HG03280 (cell line): ENCODE measurements around the gene SDK2.

Experiments used
- ATAC-seq: cut with Tn5 transposase; IDR thresholded peaks from one replicate; pipeline ENCODE4 v1.9.1; 2021; ENCODE audit warnings: mild to moderate bottlenecking, moderate library complexity; ENCODE audit not compliant: unreplicated experiment

Gene SDK2

DNA sequence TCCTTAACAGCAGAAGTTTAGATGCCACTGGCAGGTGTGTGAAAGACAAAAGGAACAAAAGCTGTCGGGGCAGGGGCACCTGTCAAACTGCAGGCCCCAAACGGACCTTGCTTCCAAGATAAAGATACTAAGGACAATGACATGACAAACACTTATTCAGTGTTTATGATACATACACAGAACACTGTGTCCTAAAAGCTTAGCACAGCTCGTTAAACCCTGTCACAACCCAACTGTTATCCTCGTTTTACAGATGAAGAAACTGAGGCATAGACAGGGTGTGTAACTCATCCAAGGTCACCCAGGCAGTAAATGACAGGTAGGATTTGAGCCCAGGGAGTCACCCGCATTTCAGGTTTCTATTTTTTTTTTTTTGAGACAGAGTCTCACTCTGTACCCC is 9.6 kb downstream of the SDK2 start:
- ATAC-seq: no peak

DNA sequence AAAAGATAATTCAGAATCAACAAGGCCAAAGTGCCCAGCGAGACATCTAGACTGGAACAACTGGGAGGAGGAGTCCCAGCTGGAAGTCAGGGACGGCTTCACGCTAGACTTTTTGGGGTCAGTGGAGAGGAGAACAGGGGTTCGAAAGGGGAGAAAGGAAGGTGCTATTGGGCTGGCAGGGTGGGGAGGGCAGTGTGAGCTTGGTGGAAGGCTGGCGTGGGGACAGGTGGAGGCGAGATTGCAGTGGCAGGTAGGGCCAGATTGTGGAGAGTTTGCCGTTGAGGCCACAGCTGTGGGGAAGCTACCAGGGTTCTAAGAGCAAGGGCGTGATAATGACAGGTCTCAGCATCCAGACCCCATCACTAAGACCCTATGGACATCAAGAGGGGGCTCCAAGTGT is 10.5 kb downstream of the SDK2 start:
- no peak for ATAC-seq

DNA sequence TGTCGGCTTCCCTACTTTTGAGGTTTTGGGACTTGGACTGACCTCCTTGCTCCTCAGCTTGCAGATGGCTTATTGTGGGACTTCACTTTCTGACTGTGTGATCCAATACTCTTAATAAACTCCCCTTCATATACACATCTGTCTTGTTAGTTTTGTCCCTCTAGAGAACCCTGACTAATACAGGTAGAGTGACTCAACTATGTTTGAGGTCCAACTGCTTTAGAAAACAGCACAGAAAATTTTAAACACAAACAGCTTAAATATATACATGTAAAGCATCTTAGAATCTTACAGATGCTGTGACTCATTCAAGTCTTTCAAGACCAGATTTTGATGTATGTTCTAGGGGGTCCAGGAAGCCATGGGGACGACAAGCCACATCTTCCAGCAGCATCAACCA is 11.7 kb downstream of the SDK2 start:
- no peak for ATAC-seq

DNA sequence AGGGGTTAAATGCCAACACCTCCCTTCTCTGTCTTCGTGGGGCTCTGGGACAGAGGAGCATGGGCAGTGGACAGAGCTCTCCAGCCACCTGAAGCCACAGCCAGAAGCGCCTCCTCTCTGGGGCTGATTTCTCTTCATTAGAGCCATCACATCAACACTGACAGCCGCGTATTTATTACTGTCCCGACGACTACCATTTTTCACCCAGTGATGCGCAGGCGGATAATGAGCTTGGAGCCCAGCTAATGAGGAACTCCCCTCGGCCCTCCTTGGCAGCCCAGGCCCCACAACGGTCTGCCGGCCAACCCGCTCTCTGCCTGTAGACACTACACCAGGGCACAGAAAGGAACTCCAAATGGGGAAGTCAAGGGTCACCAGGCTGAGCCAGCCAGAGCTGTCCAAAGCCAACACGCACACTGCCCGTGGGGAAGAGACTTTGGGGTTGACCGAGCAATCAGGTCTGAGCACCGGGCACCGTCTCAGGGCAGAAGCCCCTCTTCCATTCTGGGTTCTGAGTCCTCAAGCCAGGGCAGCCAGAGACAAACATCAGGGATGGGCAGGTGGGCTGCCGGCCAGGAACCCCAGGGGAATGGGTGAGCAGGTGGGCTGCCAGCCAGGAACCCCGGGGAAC is 13.2 kb downstream of the SDK2 start:
- no peak for ATAC-seq

DNA sequence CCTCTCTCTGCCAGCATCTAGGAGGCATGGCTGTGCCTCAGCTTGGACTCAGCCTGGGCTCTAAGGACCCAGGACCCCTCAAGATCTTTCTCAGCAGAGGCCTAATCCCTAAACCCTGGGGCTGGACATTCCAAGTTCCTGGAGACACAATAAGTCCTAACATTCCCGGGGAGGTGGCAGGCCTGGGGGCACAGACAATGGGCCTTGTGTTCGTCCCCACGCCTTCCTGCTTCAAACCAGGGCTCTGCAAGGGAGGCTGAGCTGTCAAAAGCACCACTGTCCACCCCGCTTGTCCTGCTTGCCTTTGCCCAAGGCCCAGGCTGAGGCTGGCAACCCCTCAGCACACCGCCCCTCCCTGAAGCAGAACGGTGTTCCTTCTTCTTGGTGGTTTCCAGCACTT is 13.7 kb downstream of the SDK2 start:
- ATAC-seq: no peak

DNA sequence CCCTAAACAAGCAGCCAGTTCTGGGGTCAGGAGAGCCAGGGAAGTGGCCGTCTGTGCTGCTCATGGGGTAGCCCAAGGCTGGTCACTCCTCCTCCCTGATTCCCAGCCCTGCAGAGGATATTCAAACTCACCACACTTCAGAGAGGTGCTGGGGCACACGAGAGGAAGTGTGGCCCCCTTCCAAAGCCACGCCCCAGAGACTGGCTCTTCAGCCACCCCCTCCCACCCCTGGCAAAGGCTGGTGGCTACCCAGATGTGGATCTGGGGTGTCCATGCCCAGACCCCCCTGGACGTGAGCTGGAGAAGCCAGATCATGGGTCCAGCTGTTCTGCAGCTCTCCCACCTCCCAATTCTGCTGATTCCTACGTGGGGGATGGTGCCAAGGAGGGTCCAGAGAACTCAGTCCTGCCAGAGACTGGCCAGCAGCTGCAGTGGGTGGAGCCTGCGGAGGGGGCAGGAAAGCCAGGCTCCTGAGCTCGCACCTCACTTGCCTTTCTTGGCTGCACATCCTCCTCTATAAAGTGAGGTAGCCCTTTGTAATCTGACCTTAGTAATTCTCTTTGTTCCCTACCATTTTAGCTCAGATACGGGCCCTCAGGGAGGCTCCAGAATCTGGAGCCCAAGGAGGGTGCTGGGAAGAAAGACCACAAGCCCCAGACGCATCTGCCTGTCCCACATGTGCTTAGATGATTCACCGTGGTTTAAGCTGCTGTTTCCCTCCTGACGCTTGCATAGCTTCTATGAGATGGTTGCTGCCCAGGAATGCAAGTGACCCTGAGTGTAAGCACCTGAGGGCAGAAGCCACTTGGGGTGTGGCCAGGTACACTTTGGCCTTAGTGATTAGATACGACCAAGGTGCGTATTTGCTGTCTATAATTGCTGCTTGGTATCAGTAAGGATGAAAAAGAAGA is 15.3 kb downstream of the SDK2 start:
- ATAC-seq: no peak

DNA sequence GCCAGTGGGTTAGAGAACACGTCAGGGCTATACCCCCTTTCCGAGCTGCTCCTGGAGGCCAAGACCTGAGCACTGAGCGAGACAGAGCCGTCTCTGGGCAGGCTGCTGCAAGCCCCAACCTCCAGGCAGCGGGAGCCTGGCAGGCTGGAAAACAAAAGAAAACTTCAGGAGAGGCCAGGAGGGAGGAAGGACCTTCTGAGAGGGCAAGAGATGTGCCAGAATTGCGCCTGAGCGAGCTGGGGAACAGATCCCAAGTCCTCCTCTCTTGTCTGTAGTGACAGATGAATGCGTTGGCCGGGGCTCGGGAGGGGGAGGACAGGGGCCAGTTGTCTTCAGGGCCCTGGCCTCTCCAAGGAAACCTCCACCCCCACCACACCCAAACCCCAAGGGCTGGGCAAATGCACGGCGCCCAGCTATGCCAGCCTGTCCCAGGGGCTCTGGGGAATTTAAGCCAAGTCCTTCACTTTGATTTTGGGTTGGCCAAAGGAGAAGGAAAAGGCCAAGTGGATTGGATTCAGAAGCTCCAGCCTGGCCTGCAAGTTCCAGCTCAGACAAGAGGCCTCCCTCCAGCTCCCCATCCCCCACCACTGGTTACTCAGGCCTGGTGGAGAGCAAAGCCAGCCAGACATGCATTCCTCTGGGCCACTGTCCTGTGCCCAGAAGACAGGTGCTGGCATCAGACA is 18.1 kb downstream of the SDK2 start:
- ATAC-seq: no peak

DNA sequence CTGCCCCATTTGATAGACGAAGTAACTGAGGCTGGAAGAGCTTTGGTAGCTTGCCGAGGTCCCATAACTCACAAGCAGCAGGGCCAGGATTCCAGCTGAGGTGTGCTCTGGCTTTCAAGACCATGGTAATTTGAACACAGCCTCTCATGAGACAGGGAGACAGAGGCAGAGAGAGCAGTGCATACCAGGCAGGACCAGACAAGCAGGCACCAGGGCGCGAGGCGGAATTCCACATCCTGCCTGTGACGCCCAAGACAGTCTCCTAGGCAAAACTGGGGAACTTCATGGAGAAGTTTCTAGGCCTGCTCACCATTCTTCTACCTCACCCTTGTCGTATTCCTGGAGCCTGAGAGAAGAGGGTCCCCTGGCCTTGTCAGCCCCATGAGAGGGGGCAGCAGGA is 19.2 kb downstream of the SDK2 start:
- no peak for ATAC-seq

DNA sequence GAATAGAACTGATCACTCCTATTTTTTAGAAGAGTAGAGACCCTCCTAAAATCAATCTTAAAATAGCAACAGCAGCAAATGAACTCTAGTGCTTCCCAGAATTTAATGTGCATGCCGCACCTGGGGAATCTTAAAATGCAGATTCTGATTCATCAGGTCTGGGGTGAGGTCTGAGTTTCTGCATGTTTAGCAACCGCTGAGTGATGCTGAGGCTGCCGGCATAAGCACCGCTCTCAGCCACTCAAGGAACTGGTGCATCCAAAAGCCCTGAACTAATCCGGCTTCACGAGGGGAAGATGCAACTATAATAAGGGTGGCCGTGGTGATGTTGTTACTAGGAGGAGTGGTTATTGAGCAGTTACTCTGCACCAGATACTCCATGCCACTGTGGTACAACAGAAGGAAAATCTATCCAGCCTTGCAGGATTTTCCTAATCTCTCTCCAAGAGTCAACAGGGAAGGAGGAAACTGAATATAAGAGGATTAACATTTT is 19.7 kb downstream of the SDK2 start:
- ATAC-seq: no peak

DNA sequence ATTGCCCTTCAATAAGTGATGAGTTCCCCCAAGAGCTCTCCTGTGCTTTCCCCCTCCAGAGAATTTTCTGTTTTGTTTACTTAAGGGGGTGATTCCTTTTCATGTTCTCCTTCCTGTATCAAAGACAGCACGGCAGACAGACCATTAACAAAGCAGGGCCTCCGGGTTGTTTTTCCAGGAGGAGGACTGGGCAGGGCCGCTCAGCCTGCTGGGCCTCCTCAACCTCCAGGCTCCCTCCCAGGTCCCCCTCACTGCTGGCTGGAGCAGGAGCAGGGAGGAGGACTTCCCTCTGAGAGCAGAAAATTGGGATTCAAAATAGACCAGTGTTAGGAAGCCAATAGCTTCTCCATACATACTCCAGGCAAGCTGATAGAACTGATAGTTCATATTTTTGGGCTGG is 20.4 kb downstream of the SDK2 start:
- ATAC-seq: no peak

DNA sequence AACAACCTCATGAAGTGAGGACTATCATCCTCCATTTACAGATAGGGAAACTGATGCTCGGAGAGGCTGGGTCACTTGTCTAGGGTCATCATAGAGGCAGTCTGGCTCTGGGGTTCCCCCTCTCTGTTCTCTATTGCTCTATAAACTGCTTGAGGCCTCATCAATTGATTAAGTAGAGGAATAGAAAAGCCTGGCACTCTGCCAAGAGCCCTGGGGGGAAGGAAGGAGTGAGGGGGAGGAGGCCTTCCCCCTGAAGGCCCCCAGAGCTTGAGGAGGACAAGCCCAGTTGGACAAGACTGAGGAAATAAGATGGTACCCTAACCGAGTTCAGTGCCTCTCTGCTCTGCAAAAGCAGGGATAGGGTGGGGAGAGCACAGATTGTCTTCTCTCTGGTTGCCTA is 21.0 kb downstream of the SDK2 start:
- no peak for ATAC-seq

DNA sequence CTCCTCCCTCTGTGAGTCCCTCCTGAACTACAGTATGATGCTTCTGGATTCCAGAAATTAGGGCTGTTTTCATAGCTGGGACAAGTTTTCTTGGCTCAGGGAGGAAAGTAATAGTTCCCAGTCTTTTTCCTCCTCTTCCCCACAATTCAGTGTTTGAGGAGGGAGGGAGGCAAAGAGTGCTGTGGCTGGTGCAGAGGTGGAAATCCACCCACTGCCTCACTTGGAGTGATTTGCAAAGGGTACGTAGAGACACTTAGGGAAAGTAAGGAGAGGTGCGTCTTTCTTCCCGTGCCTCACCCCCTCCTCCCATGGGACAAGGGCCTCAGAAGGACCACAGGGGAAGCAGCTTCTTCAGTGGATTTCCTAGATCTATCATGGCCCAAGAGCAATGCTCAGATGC is 21.9 kb downstream of the SDK2 start:
- ATAC-seq: no peak

DNA sequence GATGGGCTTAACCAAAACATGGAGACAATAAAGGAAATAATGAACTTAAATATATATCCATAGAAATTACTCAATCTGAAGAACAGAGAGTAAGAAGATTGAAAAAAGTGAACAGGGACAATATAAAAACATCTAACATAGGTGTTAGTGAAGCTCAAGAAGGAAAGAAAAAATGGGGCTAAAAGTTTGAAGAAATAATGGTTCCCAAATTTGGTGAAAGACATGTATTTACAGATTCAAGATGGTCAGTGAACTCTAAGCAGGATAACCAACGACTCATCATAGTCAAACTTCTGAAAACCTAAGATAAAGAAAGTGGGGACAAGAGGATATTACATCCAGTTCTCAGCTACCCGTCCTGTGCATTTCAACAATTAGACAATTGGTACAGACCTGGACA is 22.6 kb downstream of the SDK2 start:
- ATAC-seq: no peak

DNA sequence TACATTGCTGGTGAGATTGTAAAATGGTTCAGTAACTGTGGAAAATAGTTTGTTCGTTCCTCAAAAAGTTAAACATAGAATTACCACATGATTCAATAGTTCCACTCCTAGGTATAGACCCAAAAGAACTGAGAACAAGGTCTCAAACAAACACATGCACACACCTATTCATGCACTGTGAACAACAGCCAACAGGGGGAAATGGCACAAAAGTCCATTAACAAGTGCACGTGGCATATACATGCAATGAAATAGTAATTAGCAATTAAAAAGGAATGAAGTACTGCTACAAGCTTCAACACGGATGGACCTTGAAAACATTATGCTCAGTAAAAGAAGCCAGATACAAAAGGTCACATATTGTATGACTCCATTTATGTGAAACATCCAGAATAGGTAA is 23.8 kb downstream of the SDK2 start:
- no peak for ATAC-seq

DNA sequence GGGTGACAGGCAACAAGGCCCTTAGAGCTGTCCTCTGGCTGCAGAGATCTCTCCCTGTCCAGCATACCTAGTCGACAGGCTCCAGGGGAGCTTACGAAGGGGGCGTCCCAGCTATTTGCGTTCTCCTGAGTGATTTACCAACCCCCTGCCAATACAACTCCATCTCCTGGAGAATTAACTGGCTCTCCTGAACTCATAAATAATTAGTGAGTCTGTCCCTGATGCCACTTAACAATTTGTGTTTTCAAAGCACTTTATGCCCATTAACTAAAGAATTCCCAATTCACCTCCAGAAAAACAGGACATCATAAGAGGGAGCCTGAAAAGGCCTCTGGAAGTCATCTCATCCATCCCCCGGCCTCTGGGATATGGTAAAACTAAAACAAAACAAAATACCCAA is 26.7 kb downstream of the SDK2 start:
- ATAC-seq: no peak

DNA sequence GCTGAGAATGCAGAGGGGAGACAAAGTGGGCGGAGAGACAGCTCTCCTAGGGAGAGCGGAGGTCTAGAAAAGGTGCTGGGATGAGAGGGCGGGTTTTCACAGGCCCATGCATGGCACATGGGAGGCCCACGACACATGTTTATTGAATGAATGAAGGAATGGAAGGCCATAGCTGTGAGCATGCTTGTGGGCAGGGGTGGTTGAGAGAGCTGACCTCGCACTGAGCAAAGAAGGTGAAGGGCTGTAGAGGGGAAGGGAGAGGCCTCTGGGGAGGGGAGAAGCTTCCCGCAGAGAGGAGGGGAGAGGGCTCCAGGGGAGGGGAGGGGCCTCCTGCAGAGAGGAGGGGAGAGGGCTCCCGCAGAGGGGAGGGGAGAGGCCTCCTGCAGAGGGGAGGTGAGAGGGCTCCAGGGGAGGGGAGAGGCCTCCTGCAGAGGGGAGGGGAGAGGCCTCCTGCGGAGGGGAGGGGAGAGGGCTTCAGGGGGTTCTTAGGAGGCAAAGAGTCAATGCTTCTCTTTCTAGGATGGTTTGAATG is 27.3 kb downstream of the SDK2 start:
- no peak for ATAC-seq

DNA sequence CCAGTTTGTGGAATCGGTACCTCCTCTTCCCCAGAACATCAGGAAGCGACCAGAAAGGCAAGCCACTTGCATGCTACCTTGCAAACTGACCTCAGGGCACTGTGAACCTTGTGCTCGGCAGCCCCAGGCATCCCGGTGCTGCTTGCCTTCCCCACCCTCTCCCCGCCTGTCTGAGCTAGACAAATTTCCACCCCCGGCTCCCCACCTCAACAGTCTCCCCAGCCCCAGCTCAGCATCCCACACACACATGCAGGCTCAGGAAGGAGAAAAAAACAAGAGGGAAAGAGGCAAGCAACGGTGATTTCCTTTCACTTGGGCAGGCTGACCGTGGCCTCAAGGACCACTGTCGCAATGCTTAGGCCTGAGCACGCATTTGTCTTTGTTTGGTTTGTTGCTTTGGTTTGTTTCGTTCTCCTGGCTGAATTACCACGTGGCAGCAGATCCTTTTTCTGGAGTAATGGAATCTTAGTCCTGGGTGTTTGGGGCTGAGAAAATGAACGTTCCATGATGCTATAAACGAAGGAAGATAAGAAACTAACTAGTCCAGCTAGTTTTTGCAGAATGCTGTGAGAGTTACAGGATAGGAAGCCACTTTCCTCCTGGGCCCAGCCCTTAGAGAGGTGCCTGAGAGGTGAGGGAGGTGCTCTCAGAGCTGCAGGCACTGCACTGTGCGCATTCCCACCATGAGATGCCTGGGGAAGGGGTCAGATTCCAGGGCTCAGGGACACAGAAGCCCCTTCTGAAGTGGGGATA is 27.9 kb downstream of the SDK2 start:
- ATAC-seq: no peak

DNA sequence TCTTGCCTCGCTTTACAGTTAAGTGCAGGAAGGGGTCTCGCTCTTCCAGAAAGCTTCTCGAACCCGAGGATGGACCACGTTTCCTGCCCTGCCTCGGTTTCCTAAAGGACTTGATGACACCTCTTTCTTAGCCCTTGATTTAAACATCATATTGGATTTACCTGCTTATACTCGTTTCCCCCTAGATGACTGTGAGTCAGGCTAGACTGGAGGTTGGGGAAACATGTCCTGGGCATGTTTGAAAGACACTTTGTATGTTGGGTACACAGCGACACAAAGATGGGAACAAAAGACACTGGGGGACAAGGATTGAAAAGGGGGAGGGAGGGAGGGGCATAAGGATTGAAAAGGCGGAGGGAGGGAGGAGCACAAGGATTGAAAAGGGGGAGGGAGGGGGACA is 30.0 kb downstream of the SDK2 start:
- no peak for ATAC-seq

DNA sequence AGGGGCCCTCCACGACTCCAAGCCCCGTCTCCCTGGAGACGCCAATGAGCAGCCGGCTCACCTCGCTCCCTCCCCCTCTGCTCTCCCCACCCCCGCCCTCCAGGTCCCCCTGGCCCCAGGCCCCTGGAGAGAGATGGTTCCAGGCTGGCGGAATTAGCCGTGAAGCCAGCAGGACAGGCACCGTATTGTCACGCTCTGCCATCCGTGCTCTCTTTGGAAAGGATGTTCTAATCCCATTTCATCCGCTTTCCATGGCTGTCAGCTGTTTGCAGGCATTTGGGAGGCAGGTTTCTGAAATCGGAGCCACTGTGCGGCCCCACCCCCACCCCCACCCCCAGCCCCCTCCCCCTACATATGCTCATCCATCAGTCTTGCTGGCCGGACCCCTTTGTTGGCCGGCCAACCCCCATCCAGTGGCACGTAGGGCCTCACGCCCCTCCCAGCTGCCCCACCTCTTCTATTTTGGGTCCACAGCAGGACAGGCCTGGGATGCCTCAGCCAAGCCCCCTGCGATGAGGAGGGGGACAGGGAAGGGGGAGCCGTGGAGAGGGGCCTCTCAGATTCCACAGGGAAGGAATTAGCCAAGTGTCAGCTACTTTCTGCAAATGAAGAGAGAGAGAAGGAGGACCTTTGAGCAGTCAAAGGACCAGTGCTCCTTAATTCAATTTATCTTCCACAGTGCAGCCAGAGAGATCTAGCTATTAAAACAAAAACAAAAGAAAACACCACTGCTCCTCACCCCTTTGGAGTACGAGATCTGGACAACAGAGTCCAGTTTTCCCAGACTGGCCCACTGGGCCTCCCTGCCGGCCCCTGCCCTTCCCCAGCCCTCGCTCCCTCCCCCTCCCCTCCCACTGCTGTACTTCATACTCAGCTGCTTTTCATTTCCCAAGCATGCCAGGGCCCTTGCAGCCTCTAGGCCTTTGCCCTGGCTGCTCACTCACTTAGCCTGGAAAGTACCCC is 30.7 kb downstream of the SDK2 start:
- ATAC-seq: no peak

DNA sequence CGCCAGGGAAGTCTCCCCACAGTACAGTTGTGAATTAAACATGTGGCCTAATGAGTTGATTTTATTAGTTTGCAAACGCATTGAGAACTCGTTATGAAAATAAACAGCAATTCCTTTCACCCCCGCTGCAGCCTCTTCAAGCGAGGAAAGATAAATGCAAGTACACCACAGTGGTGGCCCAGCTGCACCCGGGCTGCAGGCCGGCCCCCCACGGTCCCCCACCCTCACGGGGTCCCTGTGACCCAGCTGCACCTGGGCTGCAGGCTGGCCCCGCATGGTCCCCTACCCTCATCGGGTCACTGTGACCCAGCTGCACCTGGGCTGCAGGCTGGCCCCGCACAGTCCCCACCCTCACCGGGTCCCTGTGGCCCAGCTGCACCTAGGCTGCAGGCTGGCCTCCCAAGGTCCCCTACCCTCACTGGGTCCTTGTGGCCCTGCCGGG is 32.2 kb downstream of the SDK2 start:
- ATAC-seq: no peak
